Adrenal gland (tissue), 5 donors: ENCODE results near the gene LRRC63.

Experiments used
- CTCF ChIP-seq, 6 experiments: fragments of 450-650 bp in 4 of 6; fragments of 200-600 bp in 2 of 6; sonication (generic) in 1 of 6; IDR thresholded peaks; 1 replicate in 5 of 6; 2 replicates in 1 of 6; pipeline versions ENCODE4 v1.5.1 to v1.8.0; 2016 to 2021; ENCODE audit warnings: antibody characterized with exemption in 6 of 6, mild to moderate bottlenecking in 2 of 6, moderate library complexity in 1 of 6
- POLR2A ChIP-seq, 2 donors: fragments of 450-650 bp; IDR thresholded peaks; one replicate each; pipeline ENCODE4 v1.6.1; 2017; ENCODE audit warnings: antibody characterized with exemption in 2 of 2, mild to moderate bottlenecking in 2 of 2, moderate library complexity in 1 of 2
- donor health status: DM: no; HTN: no; CAD: no.

GRCh38 chr13:46202966-46203365 lies 8.8 kb upstream of the LRRC63 start:
- TF ChIP-seq POLR2A (IDR thresholded peaks at IDR 0.05) (peak in 1 of 2 donors; percentile 43), CTCF (IDR thresholded peaks at IDR 0.05) (no peak)
